Testis (tissue), 3 donors: ENCODE results near the gene TLE5. TPM values are rescaled to one million over a fixed set of nuclear protein-coding genes. Genes with fewer than 3 reads are reported as not detected.
"Not testable (repeated sequence)": the region's sequence is repeated elsewhere in the genome, so short reads cannot be mapped to it uniquely, and the experiment has no call there.

Source experiments
- DNase-seq: peaks from one replicate; pipeline ENCODE4 v3.0.0-alpha.2; 2019
- H3K27ac ChIP-seq, 2 donors: fragments of 200-600 bp; sonication (generic); one replicate each; pipeline ENCODE4 v1.5.1; 2019
- H3K27me3 ChIP-seq: fragments of 200-600 bp; sonication (generic); one replicate; pipeline ENCODE4 v1.5.1; 2019
- H3K36me3 ChIP-seq: fragments of 200-600 bp; sonication (generic); one replicate; pipeline ENCODE4 v1.5.1; 2017; ENCODE audit warnings: low read depth; ENCODE audit errors: missing control alignments
- H3K4me1 ChIP-seq: fragments of 200-600 bp; sonication (generic); one replicate; pipeline ENCODE4 v1.5.1; 2019
- H3K4me3 ChIP-seq, 2 donors: fragments of 200-600 bp; sonication (generic); one replicate each; pipeline ENCODE4 v1.5.1; 2017 to 2019
- H3K9me3 ChIP-seq: fragments of 200-600 bp; sonication (generic); one replicate; pipeline ENCODE4 v1.5.1; 2017
- CTCF ChIP-seq, 3 experiments: fragments of 450-650 bp in 2 of 3; fragments of 200-600 bp in 1 of 3; sonication (generic) in 1 of 3; IDR thresholded peaks; one replicate each; pipeline ENCODE4 v1.5.1; 2016 to 2019; ENCODE audit warnings: antibody characterized with exemption in 3 of 3, mild to moderate bottlenecking in 2 of 3, moderate library complexity in 1 of 3
- POLR2A ChIP-seq: fragments of 450-650 bp; IDR thresholded peaks from one replicate; pipeline ENCODE4 v1.6.1; 2017; ENCODE audit warnings: antibody characterized with exemption, mild to moderate bottlenecking, moderate library complexity
- WGBS, 2 donors: methylation state at CpG; one replicate each; pipeline ENCODE4 v1.1.5; 2018; 5-methylcytosine and 5-hydroxymethylcytosine counted together
- intact Hi-C: fragments of 100-400 bp; cut with DNase I; formaldehyde crosslinking; loops from one replicate; pipeline ENCODE4 v1.15.1; 2023; ENCODE audit warnings: low total_unique reads
- polyA plus RNA-seq: library from polyadenylated mRNA; stranded (reverse); fragments of 350-450 nt; fragmentation: Illumina TruSeq; extraction: RNeasy Lipid Tissue Mini Kit (QIAGEN cat#74804); gene quantifications from one replicate; pipeline ENCODE4 v1.2.3, GENCODE V29; 2014; ENCODE audit warnings: low read depth, low replicate concordance; ENCODE audit not compliant: insufficient read depth
- total RNA-seq, 2 donors: library from RNA; depleted of rRNA; stranded (reverse); fragments of >200 nt; gene quantifications; one replicate each; pipeline ENCODE4 v1.2.3, GENCODE V29; 2016

TLE5 gene
- total and polyA plus RNA-seq, 3 donors from 2014 or later = 314 to 539 (median 354) TPM

GRCh38 chr19:3096902-3097326 lies 34.6 kb upstream of the TLE5 start:
- peak overlapping the region; percentile 26 to 98 for H3K4me3 ChIP-seq
- H3K4me1 ChIP-seq = peaks cover 54% of the 10 kb centered on the region
- no peaks in the 10 kb centered on the region for H3K27me3 ChIP-seq
- TF ChIP-seq CTCF (IDR thresholded peaks at IDR 0.05) = no peak
- TF ChIP-seq POLR2A = no peak
- DNase-seq = no peak
- 43 to 85% methylated on average over 6 to 11 of the region's 11 CpGs for WGBS, 2 donors
- no peaks in the 10 kb centered on the region for H3K9me3 ChIP-seq
- H3K27ac ChIP-seq = peak overlapping the region; percentile 64 to 88
- intact Hi-C loops = no loop called here
- H3K36me3 ChIP-seq = no peaks in the 10 kb centered on the region

- no peak for TF ChIP-seq POLR2A
- TF ChIP-seq CTCF (IDR thresholded peaks at IDR 0.05) = no peak
- intact Hi-C loops = no loop called here
- H3K4me3 ChIP-seq = peak overlapping the region in 1 of 2 donors; percentile 98
- peaks cover 54% of the 10 kb centered on the region for H3K4me1 ChIP-seq
- no peaks in the 10 kb centered on the region for H3K9me3 ChIP-seq
- DNase-seq = no peak
- H3K27me3 ChIP-seq = no peaks in the 10 kb centered on the region
- H3K27ac ChIP-seq = peak overlapping the region; percentile 64 to 88
- no peaks in the 10 kb centered on the region for H3K36me3 ChIP-seq
- WGBS, 2 donors = 36 to 52% methylated on average over 17 to 25 of the region's 25 CpGs
These were observed 34.1 kb upstream of the TLE5 start for GRCh38 chr19:3096267-3096901.

GRCh38 chr19:3095441-3096191 lies 33.3 kb upstream of the TLE5 start:
- Histone ChIP-seq H3K4me3 (peak overlapping the region; percentile 88 to 98), H3K36me3 (no peaks in the 10 kb centered on the region), H3K27ac (peak overlapping the region; percentile 78 to 88), H3K27me3 (no peaks in the 10 kb centered on the region), H3K4me1 (peaks cover 50% of the 10 kb centered on the region), H3K9me3 (no peaks in the 10 kb centered on the region)
- 2 to 5% methylated on average over 14 to 31 of the region's 31 CpGs for WGBS, 2 donors
- no peak for TF ChIP-seq CTCF (IDR thresholded peaks at IDR 0.05)
- no peak for TF ChIP-seq POLR2A
- no peak for DNase-seq
- intact Hi-C loops = no loop called here

- peak overlapping the region; percentile 78 to 88 for H3K27ac ChIP-seq
- DNase-seq = no peak
- peak overlapping the region; percentile 88 to 98 for H3K4me3 ChIP-seq
- H3K27me3 ChIP-seq = no peaks in the 10 kb centered on the region
- peaks cover 42% of the 10 kb centered on the region for H3K4me1 ChIP-seq
- H3K9me3 ChIP-seq = no peaks in the 10 kb centered on the region
- H3K36me3 ChIP-seq = no peaks in the 10 kb centered on the region
- TF ChIP-seq POLR2A = no peak
- WGBS, 2 donors = 1 to 9% methylated on average over 3 to 43 of the region's 57 CpGs
- intact Hi-C loops = no loop called here
These were observed 32.5 kb upstream of the TLE5 start for GRCh38 chr19:3094601-3095440.

- H3K27me3 ChIP-seq, H3K27ac ChIP-seq, H3K4me1 ChIP-seq, H3K36me3 ChIP-seq, intact Hi-C loops, DNase-seq, H3K9me3 ChIP-seq, H3K4me3 ChIP-seq: not testable (repeated sequence)
- WGBS, 2 donors = 76 to 85% methylated on average over 7 of the region's 7 CpGs
These were observed 27.1 kb upstream of the TLE5 start for GRCh38 chr19:3089299-3089855.
